ENCODE results near the gene HOXD13.

DNA sequence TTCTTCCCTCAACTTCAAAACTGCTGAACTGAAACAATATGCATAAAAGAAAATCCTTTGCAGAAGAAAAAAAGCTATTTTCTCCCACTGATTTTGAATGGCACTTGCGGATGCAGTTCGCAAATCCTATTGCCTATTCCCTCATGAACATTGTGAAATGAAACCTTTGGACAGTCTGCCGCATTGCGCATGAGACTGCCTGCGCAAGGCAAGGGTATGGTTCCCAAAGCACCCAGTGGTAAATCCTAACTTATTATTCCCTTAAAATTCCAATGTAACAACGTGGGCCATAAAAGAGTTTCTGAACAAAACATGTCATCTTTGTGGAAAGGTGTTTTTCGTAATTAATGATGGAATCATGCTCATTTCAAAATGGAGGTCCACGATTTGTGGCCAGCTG is 45.4 kb downstream of the HOXD13 start:
- TF ChIP-seq CTCF (IDR thresholded peaks at IDR 0.05; ENCODE audit: low read depth, low read length), result no peak
- TF ChIP-seq POLR2A (IDR thresholded peaks at IDR 0.05; ENCODE audit: extremely low read depth, insufficient read length), result no peak
